GM12872 (cell line): ENCODE data around the gene GALNT14.

ENCODE experiments used
- TF ChIP-seq, protein P1 (sequence below): IDR thresholded peaks from 3 replicates; pipeline ENCODE4 v1.5.1; 2011; ENCODE audit warnings: low read depth, mild to moderate bottlenecking, low read length, moderate library complexity; ENCODE audit not compliant: insufficient read depth

GALNT14 gene

DNA sequence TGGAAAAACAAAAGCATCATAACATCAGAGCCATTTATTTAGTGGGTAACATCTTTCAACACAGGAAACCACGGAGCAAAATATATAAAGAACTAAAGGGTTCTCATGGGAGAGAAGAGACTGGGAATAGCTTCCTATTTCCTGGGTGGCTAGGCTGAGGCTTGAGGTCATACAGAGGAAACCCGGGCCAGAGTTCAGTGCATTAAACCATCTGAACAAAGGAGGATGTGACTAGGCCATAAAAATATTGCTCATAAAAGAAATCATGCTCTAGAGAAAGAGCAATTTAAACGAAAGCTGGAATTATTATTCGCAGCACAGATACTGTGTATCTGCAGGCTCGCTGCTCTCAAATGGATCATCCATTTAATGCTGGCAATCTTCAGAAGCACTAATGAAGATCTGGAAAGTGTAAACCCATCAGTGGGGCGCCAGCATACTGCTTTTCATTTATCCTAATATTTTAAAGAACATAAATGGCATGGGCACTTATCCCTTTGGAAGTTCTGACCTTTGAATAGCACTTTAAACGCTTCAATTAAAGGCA, 83.3 kb downstream of the GALNT14 start:
- TF ChIP-seq, protein P1, sequence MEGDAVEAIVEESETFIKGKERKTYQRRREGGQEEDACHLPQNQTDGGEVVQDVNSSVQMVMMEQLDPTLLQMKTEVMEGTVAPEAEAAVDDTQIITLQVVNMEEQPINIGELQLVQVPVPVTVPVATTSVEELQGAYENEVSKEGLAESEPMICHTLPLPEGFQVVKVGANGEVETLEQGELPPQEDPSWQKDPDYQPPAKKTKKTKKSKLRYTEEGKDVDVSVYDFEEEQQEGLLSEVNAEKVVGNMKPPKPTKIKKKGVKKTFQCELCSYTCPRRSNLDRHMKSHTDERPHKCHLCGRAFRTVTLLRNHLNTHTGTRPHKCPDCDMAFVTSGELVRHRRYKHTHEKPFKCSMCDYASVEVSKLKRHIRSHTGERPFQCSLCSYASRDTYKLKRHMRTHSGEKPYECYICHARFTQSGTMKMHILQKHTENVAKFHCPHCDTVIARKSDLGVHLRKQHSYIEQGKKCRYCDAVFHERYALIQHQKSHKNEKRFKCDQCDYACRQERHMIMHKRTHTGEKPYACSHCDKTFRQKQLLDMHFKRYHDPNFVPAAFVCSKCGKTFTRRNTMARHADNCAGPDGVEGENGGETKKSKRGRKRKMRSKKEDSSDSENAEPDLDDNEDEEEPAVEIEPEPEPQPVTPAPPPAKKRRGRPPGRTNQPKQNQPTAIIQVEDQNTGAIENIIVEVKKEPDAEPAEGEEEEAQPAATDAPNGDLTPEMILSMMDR, result no peak

GRCh38 chr2:31053929-31054782, 84.1 kb downstream of the GALNT14 start:
- TF ChIP-seq, protein P1, result no peak

DNA sequence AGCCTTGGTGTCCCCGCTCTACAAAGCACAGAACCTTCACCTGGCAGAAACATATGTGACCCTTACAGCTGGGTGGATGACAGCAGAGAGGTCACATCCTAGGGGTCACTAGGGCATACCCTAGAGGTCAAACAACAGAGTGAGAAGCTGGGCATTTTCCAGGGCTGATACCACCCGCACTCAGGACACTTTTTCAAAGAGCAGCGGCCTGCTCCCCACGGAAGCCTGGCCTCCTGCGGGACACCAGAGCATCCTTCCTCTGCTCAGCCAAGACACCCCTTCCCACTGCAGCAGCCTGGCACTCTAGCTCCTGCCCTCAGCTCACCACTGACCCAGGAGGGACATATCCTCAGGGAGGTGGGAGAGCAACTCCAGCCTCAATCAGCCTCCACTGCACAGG, 86.0 kb downstream of the GALNT14 start:
- TF ChIP-seq, protein P1, result no peak

DNA sequence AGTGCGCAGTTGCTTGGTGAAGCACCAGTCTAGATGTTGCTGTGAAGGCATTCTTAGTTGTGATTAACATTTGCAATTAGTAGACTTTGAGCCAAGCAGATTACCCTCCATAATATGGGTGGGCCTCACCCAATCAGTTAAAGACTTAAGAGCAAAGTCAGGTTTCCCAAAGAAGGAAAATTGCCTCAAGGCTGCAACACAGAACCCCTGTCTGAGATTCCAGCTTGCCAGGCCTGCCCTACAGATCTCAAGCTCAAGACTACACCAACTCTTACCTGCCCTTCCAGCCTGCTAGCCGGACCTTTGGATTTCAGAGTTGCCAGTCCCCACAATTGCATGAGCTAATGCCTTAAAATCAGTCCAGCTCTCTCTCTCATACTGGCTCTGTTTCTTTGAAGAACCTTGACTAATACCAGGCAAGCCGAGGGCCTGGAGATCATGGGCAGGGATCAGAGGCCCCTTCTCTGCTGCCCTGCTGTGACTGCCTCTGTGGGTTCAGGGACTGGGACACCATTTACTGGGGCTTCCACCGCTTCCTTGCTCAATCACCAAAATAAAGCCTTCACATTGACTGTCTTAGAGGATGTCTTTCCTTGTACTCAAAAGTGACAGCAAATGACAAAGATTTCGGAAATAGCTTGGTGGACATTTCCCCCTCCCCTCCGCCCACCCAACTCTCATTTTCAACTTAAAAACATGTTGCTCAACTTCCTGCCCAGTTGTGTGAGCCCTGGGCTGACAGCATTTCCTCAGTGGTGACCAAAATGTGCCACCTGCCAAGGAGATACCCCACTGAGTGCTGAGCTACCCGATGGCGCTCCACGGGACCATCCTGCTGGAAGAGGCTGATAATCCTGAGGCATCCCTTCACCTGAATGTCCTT, 86.7 kb downstream of the GALNT14 start:
- TF ChIP-seq, protein P1, result no peak

DNA sequence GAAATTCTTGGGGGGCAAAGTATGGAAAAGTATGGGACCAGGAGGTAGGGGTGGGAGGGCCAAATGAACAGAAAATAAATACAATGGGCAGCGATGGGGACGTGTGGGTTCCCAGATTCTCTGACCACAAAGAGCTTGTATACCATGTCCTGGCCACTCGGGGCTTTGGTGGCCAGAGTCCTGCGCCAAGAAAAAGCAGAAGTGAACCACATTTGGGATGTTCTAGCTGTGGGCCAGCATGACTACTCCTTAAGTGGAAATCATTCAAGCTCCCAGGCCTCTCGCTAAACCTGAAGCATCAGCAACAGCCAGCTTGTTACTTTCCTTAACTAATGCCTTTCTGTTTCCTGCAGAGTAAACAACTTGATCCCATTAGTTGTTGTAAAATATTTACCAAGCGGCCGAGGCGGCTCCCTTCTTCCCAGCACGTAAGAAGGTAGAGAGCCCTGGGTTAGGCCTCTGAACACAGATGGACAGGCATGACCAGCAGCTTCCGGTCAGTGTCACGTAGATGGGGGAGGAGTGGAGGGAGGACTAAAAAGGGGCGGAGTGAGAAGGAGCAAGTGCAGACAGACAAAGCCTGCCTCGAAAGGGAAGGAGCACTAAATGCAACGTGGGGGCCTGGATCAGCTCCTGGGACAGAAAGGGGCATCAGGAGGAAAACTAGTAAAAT, 88.2 kb downstream of the GALNT14 start:
- TF ChIP-seq, protein P1, result no peak

DNA sequence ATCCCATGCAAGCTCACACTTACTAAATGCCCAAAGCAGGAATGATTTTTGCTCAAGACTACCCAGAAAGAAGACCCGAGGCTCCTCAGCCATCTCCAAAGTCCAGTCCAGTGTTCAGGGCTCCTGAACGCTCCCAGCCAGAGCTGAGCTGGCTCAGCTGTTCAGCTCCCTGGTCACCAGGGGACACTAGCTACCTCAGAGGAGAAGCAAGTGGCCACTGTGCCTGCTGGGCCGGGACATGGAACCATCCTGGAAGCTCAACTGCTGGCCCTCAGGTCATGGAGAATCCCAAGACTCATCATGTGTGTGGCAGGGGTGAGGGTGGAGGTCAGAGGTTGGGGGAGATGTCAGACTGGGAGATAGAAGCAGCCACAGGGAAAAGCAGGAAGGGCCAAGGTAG, 89.0 kb downstream of the GALNT14 start:
- TF ChIP-seq, protein P1, result no peak
